ENCODE data around the gene PLD1. TPM values are rescaled to one million over a fixed set of nuclear protein-coding genes. Genes with fewer than 3 reads are reported as not detected.

Gene PLD1
- total and polyA plus RNA-seq, 10 of the 15 experiments (the other 5 are each of a cell fraction or from before 2014, with no cell fraction given), result 2.9 to 108 (median 3.6) TPM

GRCh38 chr3:171663805-171664204 lies 146.5 kb downstream of the PLD1 start (continued):
- TF ChIP-seq REST (IDR thresholded peaks at IDR 0.05; ENCODE audit: low read depth, low read length), result no peak

GRCh38 chr3:171661484-171661883 lies 148.8 kb downstream of the PLD1 start:
- ChIA-PET RAD21 (ENCODE audit: unreplicated experiment) (interaction anchor here (0.9 to 1.3 kb wide), 2 partner anchors 47 to 97 kb away, joined by 3 read pairs; no protein-coding TSS in a partner anchor), SMC1A (ENCODE audit: uncharacterized antibody, unreplicated experiment) (interaction anchor here (1.5 kb wide), 1 partner anchor 27 kb away, joined by 3 read pairs; no protein-coding TSS in a partner anchor), CTCF (interaction anchor here (1.4 to 2.1 kb wide), 3 partner anchors 8 to 47 kb away, joined by 4 to 10 read pairs (median 4); no protein-coding TSS in a partner anchor), POLR2A (no interaction called here)
- Histone ChIP-seq H3K79me2 (ENCODE audit: control insufficient read depth, insufficient read depth, low read length) (no peaks in the 10 kb centered on the region), H3K36me3 (ENCODE audit: control insufficient read depth in 2 of 2, insufficient read depth in 2 of 2, low read length in 1 of 2) (no peaks in the 10 kb centered on the region; a peak in 1 of 4 replicates), H3K27me3 (replicated peaks in 1 of 2; ENCODE audit: control insufficient read depth in 2 of 2, insufficient read depth in 2 of 2, low read length in 1 of 2) (no peaks in the 10 kb centered on the region), H3K9ac (ENCODE audit: control insufficient read depth, insufficient read depth, low read length) (no peak overlapping the region), H3K4me1 (ENCODE audit: control insufficient read depth, insufficient read depth, low read length) (no peaks in the 10 kb centered on the region; the same call in 1 of the 2 replicates), H2AFZ (ENCODE audit: control insufficient read depth, low read depth, low read length) (no peak overlapping the region), H3K27ac (ENCODE audit: control insufficient read depth, insufficient read depth) (no peak overlapping the region), H3K4me3 (no peak overlapping the region), H3K9me3 (replicated peaks; ENCODE audit: control insufficient read depth, insufficient read depth, low read length) (no peaks in the 10 kb centered on the region; the same call in 2 of the 3 replicates), H4K20me1 (ENCODE audit: control insufficient read depth, insufficient read depth) (no peaks in the 10 kb centered on the region), H3K4me2 (ENCODE audit: control insufficient read depth, insufficient read depth) (no peak overlapping the region)
- intact Hi-C loops (cut with micrococcal nuclease; ENCODE audit: unreplicated experiment), result no loop called here
- DNase-seq (ENCODE audit: low read depth, low spot score) (no peak), FAIRE-seq (no peak), ATAC-seq (no peak)
- in situ Hi-C loops (cut with MboI), result no loop called here
- no TSS peak for BruUV-seq (replicated peaks)
- 41% methylated on average over 3 of the region's 3 CpGs for WGBS (ENCODE audit: insufficient coverage, insufficient replicate concordance, low lambda C conversion rate, missing lambda C conversion rate)
- TF ChIP-seq LARP7 (IDR thresholded peaks at IDR 0.05) (no peak), ZBTB33 (IDR thresholded peaks at IDR 0.05) (no peak), ZNF217 (IDR thresholded peaks at IDR 0.05) (no peak), MYB (IDR thresholded peaks at IDR 0.05; ENCODE audit: borderline replicate concordance, low read depth, low read length) (no peak), JUND (IDR thresholded peaks at IDR 0.05; ENCODE audit: low read depth, low read length) (no peak), SMARCA5 (IDR thresholded peaks at IDR 0.05) (no peak), CHD2 (IDR thresholded peaks at IDR 0.05; ENCODE audit: borderline replicate concordance, low read depth, low read length) (no peak), PKNOX1 (IDR thresholded peaks at IDR 0.05) (no peak), CEBPZ (IDR thresholded peaks at IDR 0.05; ENCODE audit: low read depth, low read length) (no peak), PBX3 (IDR thresholded peaks at IDR 0.05; ENCODE audit: insufficient replicate concordance, low read depth, low read length) (no peak)

Data from GM12878 (cell line).